ENCODE measurements around the gene SPTB.

The SPTB gene

GRCh38 chr14:64700290-64700689 lies 179.4 kb downstream of the SPTB start:
- Histone ChIP-seq H3K4me1 (ENCODE audit: low read length) (peaks cover 12% of the 10 kb centered on the region), H2AFZ (ENCODE audit: low read depth, low read length) (no peak overlapping the region), H3K4me2 (ENCODE audit: low read length) (no peak overlapping the region), H3K4me3 (ENCODE audit: low read length) (no peak overlapping the region), H4K20me1 (ENCODE audit: insufficient read depth, low read length) (no peaks in the 10 kb centered on the region), H3K36me3 (replicated peaks; ENCODE audit: low read depth, low read length) (no peaks in the 10 kb centered on the region), H3K27ac (ENCODE audit: low read length) (no peak overlapping the region), H3K79me2 (ENCODE audit: low read length) (no peaks in the 10 kb centered on the region), H3K27me3 (ENCODE audit: low read depth, low read length) (peaks cover 17% of the 10 kb centered on the region), H3K9me3 (ENCODE audit: insufficient read depth, low read length) (no peaks in the 10 kb centered on the region), H3K9ac (ENCODE audit: low read length) (no peak overlapping the region)
- TF ChIP-seq EZH2phosphoT487 (IDR thresholded peaks at IDR 0.05; ENCODE audit: low read depth) (no peak), CTCF (IDR thresholded peaks at IDR 0.05; ENCODE audit: low read depth, low read length) (no peak)

- H2AFZ ChIP-seq (ENCODE audit: low read depth, low read length), result peak overlapping the region; percentile 79
- no peaks in the 10 kb centered on the region for H3K9me3 ChIP-seq (ENCODE audit: insufficient read depth, low read length)
- H3K4me3 ChIP-seq (ENCODE audit: low read length), result no peak overlapping the region
- H3K9ac ChIP-seq (ENCODE audit: low read length), result no peak overlapping the region
- H3K4me1 ChIP-seq (ENCODE audit: low read length), result peaks cover 21% of the 10 kb centered on the region
- TF ChIP-seq CTCF (IDR thresholded peaks at IDR 0.05; ENCODE audit: low read depth, low read length), result no peak
- TF ChIP-seq EZH2phosphoT487 (IDR thresholded peaks at IDR 0.05; ENCODE audit: low read depth), result no peak
- no peak overlapping the region for H3K27ac ChIP-seq (ENCODE audit: low read length)
- peak overlapping the region; percentile 47 for H3K4me2 ChIP-seq (ENCODE audit: low read length)
- H3K79me2 ChIP-seq (ENCODE audit: low read length), result no peaks in the 10 kb centered on the region
- peaks cover 17% of the 10 kb centered on the region for H3K27me3 ChIP-seq (ENCODE audit: low read depth, low read length)
- no peaks in the 10 kb centered on the region for H4K20me1 ChIP-seq (ENCODE audit: insufficient read depth, low read length)
- H3K36me3 ChIP-seq (replicated peaks; ENCODE audit: low read depth, low read length), result no peaks in the 10 kb centered on the region
These were observed 180.8 kb downstream of the SPTB start for GRCh38 chr14:64698903-64699302.

- Histone ChIP-seq H3K27ac (ENCODE audit: low read length) (no peak overlapping the region), H3K4me2 (ENCODE audit: low read length) (no peak overlapping the region), H3K36me3 (replicated peaks; ENCODE audit: low read depth, low read length) (no peaks in the 10 kb centered on the region), H3K4me1 (ENCODE audit: low read length) (peaks cover 36% of the 10 kb centered on the region), H3K27me3 (ENCODE audit: low read depth, low read length) (peaks cover 7% of the 10 kb centered on the region; the same call in 1 of the 2 replicates), H2AFZ (ENCODE audit: low read depth, low read length) (no peak overlapping the region), H3K79me2 (ENCODE audit: low read length) (no peaks in the 10 kb centered on the region), H3K4me3 (ENCODE audit: low read length) (no peak overlapping the region), H3K9ac (ENCODE audit: low read length) (no peak overlapping the region), H3K9me3 (ENCODE audit: insufficient read depth, low read length) (no peaks in the 10 kb centered on the region), H4K20me1 (ENCODE audit: insufficient read depth, low read length) (no peaks in the 10 kb centered on the region)
- TF ChIP-seq EZH2phosphoT487 (IDR thresholded peaks at IDR 0.05; ENCODE audit: low read depth) (no peak), CTCF (IDR thresholded peaks at IDR 0.05; ENCODE audit: low read depth, low read length) (no peak)
These were observed 183.3 kb downstream of the SPTB start for GRCh38 chr14:64696355-64696857.
